Right renal pelvis (tissue), 4 donors: ENCODE data around the gene KRTAP12-2. TPM values are rescaled to one million over a fixed set of nuclear protein-coding genes. Genes with fewer than 3 reads are reported as not detected.
"Not testable (repeated sequence)": the region's sequence is repeated elsewhere in the genome, so short reads cannot be mapped to it uniquely, and the experiment has no call there.

Source experiments
- DNase-seq, 4 donors: peaks; one replicate each; pipeline ENCODE4 v3.0.0-alpha.2; 2013; ENCODE audit warnings: low read depth in 4 of 4, low spot score in 3 of 4, missing footprints in 1 of 4
- polyA plus RNA-seq, 4 donors: library from polyadenylated mRNA; unstranded; fragments of 120-200 nt; gene quantifications; one replicate each; pipeline ENCODE4 v1.2.1, GENCODE V29; 2013; ENCODE audit not compliant: insufficient read length in 4 of 4

Gene KRTAP12-2
- polyA plus RNA-seq, 4 donors = not detected

- DNase-seq = no peak
Measured at GRCh38 chr21:44653656-44654575, 12.8 kb downstream of the KRTAP12-2 start.

GRCh38 chr21:44653123-44653522 lies 13.6 kb downstream of the KRTAP12-2 start:
- DNase-seq = no peak

- DNase-seq = no peak
Measured at GRCh38 chr21:44650973-44651675, 15.6 kb downstream of the KRTAP12-2 start.

- no peak for DNase-seq
Measured at GRCh38 chr21:44650265-44650972, 16.3 kb downstream of the KRTAP12-2 start.

GRCh38 chr21:44649521-44650100 lies 17.1 kb downstream of the KRTAP12-2 start:
- no peak for DNase-seq

- DNase-seq = no peak
Measured at GRCh38 chr21:44648557-44649311, 18.0 kb downstream of the KRTAP12-2 start.

- DNase-seq = no peak
Measured at GRCh38 chr21:44647222-44647552, 19.5 kb downstream of the KRTAP12-2 start.

- not testable (repeated sequence) for DNase-seq
Measured at GRCh38 chr21:44646366-44647221, 20.1 kb downstream of the KRTAP12-2 start, which contains the start of gene KRTAP10-11. Gene KRTAP10-11 (plus strand): TSS chr21:44646414. CDS start chr21:44646459, 45 bp downstream.

GRCh38 chr21:44644878-44645277 lies 21.8 kb downstream of the KRTAP12-2 start:
- no peak for DNase-seq

- peak in 1 of 4 donors; percentile 5 for DNase-seq
Measured at GRCh38 chr21:44643741-44644310, 22.9 kb downstream of the KRTAP12-2 start.

- no peak for DNase-seq
Measured at GRCh38 chr21:44640761-44641160, 26.0 kb downstream of the KRTAP12-2 start.

GRCh38 chr21:44639331-44639655 lies 27.4 kb downstream of the KRTAP12-2 start:
- no peak for DNase-seq

- not testable (repeated sequence) for DNase-seq
Measured at GRCh38 chr21:44638506-44639330, 28.0 kb downstream of the KRTAP12-2 start.

- DNase-seq = not testable (repeated sequence)
Measured at GRCh38 chr21:44637851-44638348, 28.8 kb downstream of the KRTAP12-2 start.

- no peak for DNase-seq
Measured at GRCh38 chr21:44637018-44637850, 29.5 kb downstream of the KRTAP12-2 start, which contains the start of gene KRTAP10-10. Gene KRTAP10-10 (plus strand): TSS chr21:44637356. CDS start chr21:44637418, 62 bp downstream.

GRCh38 chr21:44636209-44637017 lies 30.3 kb downstream of the KRTAP12-2 start:
- DNase-seq = no peak
